GM12878 (cell line): ENCODE results near the gene SCN11A. TPM values are rescaled to one million over a fixed set of nuclear protein-coding genes. Genes with fewer than 3 reads are reported as not detected.

Experiments used
- ATAC-seq: fragments of 200-7000 bp; cut with Tn5 transposase; 3 replicates; pipeline ENCODE4 v1.9.1; 2020; ENCODE audit warnings: mild to moderate bottlenecking, moderate library complexity
- BruUV-seq: library from RNA; stranded (reverse); fragments of 400-500 nt; replicated peaks from 2 replicates; lab custom pipeline; 2021; lab: Mats Ljungman, UMichigan
- CTCF ChIA-PET: fragments of 300-600 bp; sonication (Branson Sonifier 250); formaldehyde crosslinking; extraction: SDS; loops from one replicate; lab custom pipeline; 2021; ENCODE audit warnings: inconsistent platforms; lab: Yijun Ruan, JAX
- POLR2A ChIA-PET: fragments of 350-600 bp; formaldehyde crosslinking; extraction: SDS; loops from one replicate; lab custom pipeline; 2021; ENCODE audit warnings: inconsistent platforms; lab: Charles Lee
- RAD21 ChIA-PET: fragments of 300-600 bp; sonication (Branson Sonifier 250); formaldehyde crosslinking; loops from one replicate; lab custom pipeline; 2023; ENCODE audit warnings: antibody characterized with exemption; ENCODE audit not compliant: unreplicated experiment; lab: Charles Lee
- SMC1A ChIA-PET: fragments of 300-600 bp; sonication (Branson Sonifier 250); formaldehyde crosslinking; loops from one replicate; lab custom pipeline; 2023; ENCODE audit not compliant: unreplicated experiment, uncharacterized antibody; lab: Charles Lee
- DNase-seq: peaks from one replicate; pipeline ENCODE4 v3.0.0-alpha.2; 2011; ENCODE audit warnings: low read depth, low spot score
- FAIRE-seq: peaks from 3 replicates; lab custom pipeline; 2011; peaks lifted over from hg19 to GRCh38; lab: Jason Lieb, UNC
- H2AFZ ChIP-seq: 2 replicates; pipeline ENCODE4 v1.6.0; 2011; ENCODE audit warnings: low read depth, low read length, control low read depth; ENCODE audit not compliant: control insufficient read depth
- H3K27ac ChIP-seq: 2 replicates; pipeline ENCODE4 v1.5.1; 2011; ENCODE audit warnings: control low read depth; ENCODE audit not compliant: control insufficient read depth, insufficient read depth
- H3K27me3 ChIP-seq, 2 experiments: replicated peaks in 1 of 2; 2 replicates each; pipeline versions ENCODE4 v1.6.0 to v1.6.1; 2011; ENCODE audit warnings: low read length in 1 of 2; ENCODE audit not compliant: control insufficient read depth in 2 of 2, insufficient read depth in 2 of 2
- H3K36me3 ChIP-seq, 2 experiments: 2 replicates each; pipeline ENCODE4 v1.5.1; 2011; ENCODE audit warnings: low read length in 1 of 2; ENCODE audit not compliant: control insufficient read depth in 2 of 2, insufficient read depth in 2 of 2
- H3K4me1 ChIP-seq: 2 replicates; pipeline ENCODE4 v1.6.1; 2011; ENCODE audit warnings: mild to moderate bottlenecking, low read length, moderate library complexity, mixed read lengths; ENCODE audit not compliant: control insufficient read depth, insufficient read depth
- H3K4me2 ChIP-seq: 2 replicates; pipeline ENCODE4 v1.6.0; 2011; ENCODE audit warnings: control low read depth; ENCODE audit not compliant: control insufficient read depth, insufficient read depth
- H3K4me3 ChIP-seq: fragments of 200-600 bp; sonication (generic); 2 replicates; pipeline ENCODE4 v1.5.1; 2016
- H3K79me2 ChIP-seq: 2 replicates; pipeline ENCODE4 v1.6.0; 2011; ENCODE audit warnings: low read length; ENCODE audit not compliant: control insufficient read depth, insufficient read depth
- H3K9ac ChIP-seq: 2 replicates; pipeline ENCODE4 v1.8.0; 2011; ENCODE audit warnings: low read length, control low read depth, mixed read lengths; ENCODE audit not compliant: control insufficient read depth, insufficient read depth
- H3K9me3 ChIP-seq: replicated peaks from 3 replicates; pipeline ENCODE4 v1.5.1; 2011; ENCODE audit warnings: mild to moderate bottlenecking, low read length; ENCODE audit not compliant: control insufficient read depth, insufficient read depth
- H4K20me1 ChIP-seq: 2 replicates; pipeline ENCODE4 v1.6.0; 2011; ENCODE audit not compliant: control insufficient read depth, insufficient read depth
- IKZF1 ChIP-seq: fragments of 450-650 bp; conservative IDR thresholded peaks from 2 replicates; pipeline ENCODE4 v1.6.1; 2017; ENCODE audit warnings: antibody characterized with exemption, mild to moderate bottlenecking
- IKZF2 ChIP-seq, 2 experiments: fragments of 450-650 bp; IDR thresholded peaks; 2 replicates each; pipeline ENCODE4 v1.6.1; 2017; ENCODE audit warnings: mild to moderate bottlenecking in 2 of 2, moderate library complexity in 2 of 2
- WGBS: methylation state at CpG from one replicate; pipeline ENCODE4 v1.1.6; 2016; ENCODE audit warnings: low lambda C conversion rate; ENCODE audit not compliant: insufficient replicate concordance, insufficient coverage; ENCODE audit errors: missing lambda C conversion rate; 5-methylcytosine and 5-hydroxymethylcytosine counted together
- in situ Hi-C: fragments of 300-500 bp; cut with MboI; formaldehyde crosslinking; loops from 9 replicates; pipeline ENCODE4 v1.14.3; 2018; ENCODE audit warnings: mixed read lengths
- intact Hi-C: fragments of 100-400 bp; cut with micrococcal nuclease; formaldehyde crosslinking; loops from one replicate; pipeline ENCODE4 v1.14.2; 2022; ENCODE audit not compliant: unreplicated experiment
- polyA plus RNA-seq, 11 experiments: library from polyadenylated mRNA; depleted of rRNA in 4 of 11; unstranded in 6 of 11; stranded (reverse) in 5 of 11; fragments of >200 nt; fragmentation: Nextera tagmentation in 4 of 11; fragmentation: Illumina TruSeq in 1 of 11; extraction: Ambion mirVana in 4 of 11; extraction: Trizol in 1 of 11; gene quantifications; 1 replicate in 1 of 11; 2 replicates in 10 of 11; pipeline versions ENCODE4 v1.2.1 to v1.2.3, GENCODE V29; 2011 to 2016; ENCODE audit warnings: inconsistent platforms in 2 of 11, missing spikeins in 2 of 11, low read depth in 1 of 11
- total RNA-seq, 4 experiments: library from RNA; depleted of rRNA in 3 of 4; stranded (reverse); fragments of >200 nt in 3 of 4; fragmentation: Illumina TruSeq in 1 of 4; extraction: Trizol in 1 of 4; gene quantifications; 2 replicates each; pipeline versions ENCODE4 v1.2.1 to v1.2.3, GENCODE V29; 2013 to 2021
- TF ChIP-seq, protein P1 (sequence below): IDR thresholded peaks from 2 replicates; pipeline ENCODE4 v1.6.1; 2011; ENCODE audit warnings: mild to moderate bottlenecking, low read depth, low read length, moderate library complexity; ENCODE audit not compliant: insufficient replicate concordance
- TF ChIP-seq, protein P2 (sequence below): IDR thresholded peaks from 2 replicates; pipeline ENCODE4 v1.6.1; 2011; ENCODE audit warnings: borderline replicate concordance, low read depth, mild to moderate bottlenecking, moderate library complexity, low read length; ENCODE audit not compliant: insufficient read depth, poor library complexity, severe bottlenecking

Gene SCN11A
- total and polyA plus RNA-seq, 10 of the 15 experiments (the other 5 are each of a cell fraction or from before 2014, with no cell fraction given), result under 0.01 to 0.14 (median 0.03) TPM; not detected in 4

- DNase-seq (no peak), FAIRE-seq (no peak), ATAC-seq (no peak)
- in situ Hi-C loops, result no loop called here
- ChIA-PET SMC1A (interaction anchor here (1.2 to 1.6 kb wide), 2 partner anchors 34 to 85 kb away, joined by 3 read pairs; no protein-coding TSS in a partner anchor), POLR2A (no interaction called here), CTCF (interaction anchor here (0.9 kb wide), 1 partner anchor 226 kb away, joined by 3 read pairs; no protein-coding TSS in a partner anchor), RAD21 (interaction anchor here (1.4 kb wide), 1 partner anchor 65 kb away, joined by 4 read pairs; no protein-coding TSS in a partner anchor)
- H3K4me3 ChIP-seq, result no peak overlapping the region
- no TSS peak for BruUV-seq
- no peaks in the 10 kb centered on the region for H3K79me2 ChIP-seq
- intact Hi-C loops, result no loop called here
- no peak overlapping the region for H3K4me2 ChIP-seq
- no peak overlapping the region for H3K27ac ChIP-seq
- H2AFZ ChIP-seq, result no peak overlapping the region
- H3K4me1 ChIP-seq, result no peaks in the 10 kb centered on the region
- H3K9me3 ChIP-seq, result no peaks in the 10 kb centered on the region
- H3K27me3 ChIP-seq, result no peaks in the 10 kb centered on the region
- H3K9ac ChIP-seq, result no peak overlapping the region
- H4K20me1 ChIP-seq, result no peaks in the 10 kb centered on the region
- TF ChIP-seq IKZF1, result no peak
- TF ChIP-seq IKZF2 (IDR thresholded peaks at IDR 0.05), result no peak
- TF ChIP-seq, protein P1, sequence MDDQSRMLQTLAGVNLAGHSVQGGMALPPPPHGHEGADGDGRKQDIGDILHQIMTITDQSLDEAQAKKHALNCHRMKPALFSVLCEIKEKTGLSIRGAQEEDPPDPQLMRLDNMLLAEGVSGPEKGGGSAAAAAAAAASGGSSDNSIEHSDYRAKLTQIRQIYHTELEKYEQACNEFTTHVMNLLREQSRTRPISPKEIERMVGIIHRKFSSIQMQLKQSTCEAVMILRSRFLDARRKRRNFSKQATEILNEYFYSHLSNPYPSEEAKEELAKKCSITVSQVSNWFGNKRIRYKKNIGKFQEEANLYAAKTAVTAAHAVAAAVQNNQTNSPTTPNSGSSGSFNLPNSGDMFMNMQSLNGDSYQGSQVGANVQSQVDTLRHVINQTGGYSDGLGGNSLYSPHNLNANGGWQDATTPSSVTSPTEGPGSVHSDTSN, result no peak
- TF ChIP-seq, protein P2, sequence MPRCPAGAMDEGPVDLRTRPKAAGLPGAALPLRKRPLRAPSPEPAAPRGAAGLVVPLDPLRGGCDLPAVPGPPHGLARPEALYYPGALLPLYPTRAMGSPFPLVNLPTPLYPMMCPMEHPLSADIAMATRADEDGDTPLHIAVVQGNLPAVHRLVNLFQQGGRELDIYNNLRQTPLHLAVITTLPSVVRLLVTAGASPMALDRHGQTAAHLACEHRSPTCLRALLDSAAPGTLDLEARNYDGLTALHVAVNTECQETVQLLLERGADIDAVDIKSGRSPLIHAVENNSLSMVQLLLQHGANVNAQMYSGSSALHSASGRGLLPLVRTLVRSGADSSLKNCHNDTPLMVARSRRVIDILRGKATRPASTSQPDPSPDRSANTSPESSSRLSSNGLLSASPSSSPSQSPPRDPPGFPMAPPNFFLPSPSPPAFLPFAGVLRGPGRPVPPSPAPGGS, result no peak
- peaks cover 0 to 6% of the 10 kb centered on the region in 2 experiments; a peak in 2 of 4 replicates for H3K36me3 ChIP-seq
- 100% methylated on average over 1 of the region's 1 CpG for WGBS
These were observed 12.9 kb upstream of the SCN11A start for GRCh38 chr3:39064646-39065045.
